Fibroblast of pulmonary artery (primary cell): ENCODE measurements around the gene CUL3.

Experiments
- DNase-seq: peaks from one replicate; pipeline ENCODE4 v3.0.0-alpha.2; 2010; ENCODE audit warnings: low read depth
- H3K4me3 ChIP-seq: replicated peaks from 2 replicates; pipeline ENCODE4 v1.5.1; 2011; ENCODE audit warnings: low read depth, mild to moderate bottlenecking, control low read depth, low read length, moderate library complexity
- TF ChIP-seq, protein P1 (sequence below): IDR thresholded peaks from 2 replicates; pipeline ENCODE4 v1.5.1; 2011; ENCODE audit warnings: mild to moderate bottlenecking, control low read depth, low read length, inconsistent platforms; ENCODE audit errors: missing control alignments

CUL3 gene

DNA sequence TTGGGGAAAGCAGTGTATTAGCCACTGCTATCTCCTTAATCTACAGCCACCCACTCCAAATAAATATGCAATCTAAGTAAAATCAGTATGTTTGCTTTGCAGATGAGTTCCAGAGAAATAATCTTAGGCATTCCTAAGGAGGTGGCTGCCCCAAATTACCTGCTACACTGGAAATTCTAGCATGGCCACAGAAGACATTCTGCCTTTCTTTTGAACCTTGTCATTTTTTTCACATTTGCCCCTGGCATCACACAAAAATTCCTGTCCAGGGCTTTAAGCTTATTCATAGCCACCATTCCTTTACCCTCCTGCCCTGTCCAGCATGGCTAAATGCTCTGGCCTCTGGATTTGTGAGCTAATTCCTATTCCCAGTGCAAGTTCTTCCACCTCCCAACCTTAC, 146.4 kb downstream of the CUL3 start:
- TF ChIP-seq, protein P1, sequence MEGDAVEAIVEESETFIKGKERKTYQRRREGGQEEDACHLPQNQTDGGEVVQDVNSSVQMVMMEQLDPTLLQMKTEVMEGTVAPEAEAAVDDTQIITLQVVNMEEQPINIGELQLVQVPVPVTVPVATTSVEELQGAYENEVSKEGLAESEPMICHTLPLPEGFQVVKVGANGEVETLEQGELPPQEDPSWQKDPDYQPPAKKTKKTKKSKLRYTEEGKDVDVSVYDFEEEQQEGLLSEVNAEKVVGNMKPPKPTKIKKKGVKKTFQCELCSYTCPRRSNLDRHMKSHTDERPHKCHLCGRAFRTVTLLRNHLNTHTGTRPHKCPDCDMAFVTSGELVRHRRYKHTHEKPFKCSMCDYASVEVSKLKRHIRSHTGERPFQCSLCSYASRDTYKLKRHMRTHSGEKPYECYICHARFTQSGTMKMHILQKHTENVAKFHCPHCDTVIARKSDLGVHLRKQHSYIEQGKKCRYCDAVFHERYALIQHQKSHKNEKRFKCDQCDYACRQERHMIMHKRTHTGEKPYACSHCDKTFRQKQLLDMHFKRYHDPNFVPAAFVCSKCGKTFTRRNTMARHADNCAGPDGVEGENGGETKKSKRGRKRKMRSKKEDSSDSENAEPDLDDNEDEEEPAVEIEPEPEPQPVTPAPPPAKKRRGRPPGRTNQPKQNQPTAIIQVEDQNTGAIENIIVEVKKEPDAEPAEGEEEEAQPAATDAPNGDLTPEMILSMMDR: no peak
- no peak for DNase-seq
- no peak overlapping the region for H3K4me3 ChIP-seq

DNA sequence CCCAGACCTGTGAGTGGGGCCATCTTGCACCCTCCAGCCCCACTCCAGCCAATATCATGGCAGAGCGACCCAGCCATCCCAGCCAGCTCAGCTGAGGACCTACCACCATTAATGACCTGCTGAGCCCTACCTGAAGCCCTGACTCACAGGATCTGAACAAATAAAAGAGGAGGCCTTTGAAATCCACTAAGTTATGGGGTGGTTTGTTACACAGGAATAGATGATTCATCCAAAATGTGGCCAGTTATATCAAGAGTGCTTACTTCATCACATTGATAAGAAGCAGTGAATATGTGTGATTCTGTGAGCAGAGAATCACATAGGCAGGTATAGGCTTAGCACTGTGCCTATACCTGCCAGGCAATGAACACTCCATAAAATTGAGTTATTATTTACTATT, 148.5 kb downstream of the CUL3 start:
- no peak overlapping the region for H3K4me3 ChIP-seq
- DNase-seq: no peak
- TF ChIP-seq, protein P1: no peak

DNA sequence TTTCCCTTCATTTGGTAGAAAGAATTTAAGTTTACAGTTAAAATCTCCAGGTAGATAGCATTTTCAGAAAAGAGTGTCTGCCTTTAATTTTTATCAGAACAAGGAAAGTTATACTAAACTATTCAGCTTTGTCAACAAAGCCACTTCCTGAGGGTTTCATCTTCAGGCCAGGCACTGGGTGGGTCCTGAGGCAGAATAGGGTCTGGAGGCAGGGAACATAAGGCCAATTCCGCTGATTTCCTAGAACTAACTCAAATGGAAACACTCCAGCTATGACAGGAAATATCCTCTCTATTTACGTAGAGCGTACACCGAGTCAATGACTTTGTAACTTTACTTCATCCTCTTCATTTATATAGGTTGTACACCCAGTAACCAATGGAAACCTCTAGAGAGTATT, 150.5 kb downstream of the CUL3 start:
- no peak overlapping the region for H3K4me3 ChIP-seq
- DNase-seq: no peak
- TF ChIP-seq, protein P1: no peak

DNA sequence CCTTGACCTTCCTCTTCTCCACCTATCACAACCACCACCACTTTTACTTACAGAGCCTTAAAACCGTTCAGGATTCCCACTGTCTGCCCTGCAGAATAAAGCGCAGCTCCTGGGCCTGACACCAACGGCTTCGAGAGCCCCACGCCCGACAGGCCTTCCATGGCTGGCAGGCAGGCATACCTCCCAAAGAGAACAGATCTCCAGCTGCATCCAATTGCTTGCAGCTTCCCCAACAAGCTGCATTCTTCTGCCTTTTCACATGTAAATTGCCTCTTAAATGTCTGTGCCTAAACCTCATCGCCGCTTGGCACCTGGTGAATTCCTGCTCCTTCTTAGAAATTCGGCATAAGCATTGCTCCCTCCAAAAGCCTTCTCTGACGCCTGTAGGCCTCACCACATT, 151.7 kb downstream of the CUL3 start:
- TF ChIP-seq, protein P1: no peak
- DNase-seq: no peak
- H3K4me3 ChIP-seq: no peak overlapping the region

DNA sequence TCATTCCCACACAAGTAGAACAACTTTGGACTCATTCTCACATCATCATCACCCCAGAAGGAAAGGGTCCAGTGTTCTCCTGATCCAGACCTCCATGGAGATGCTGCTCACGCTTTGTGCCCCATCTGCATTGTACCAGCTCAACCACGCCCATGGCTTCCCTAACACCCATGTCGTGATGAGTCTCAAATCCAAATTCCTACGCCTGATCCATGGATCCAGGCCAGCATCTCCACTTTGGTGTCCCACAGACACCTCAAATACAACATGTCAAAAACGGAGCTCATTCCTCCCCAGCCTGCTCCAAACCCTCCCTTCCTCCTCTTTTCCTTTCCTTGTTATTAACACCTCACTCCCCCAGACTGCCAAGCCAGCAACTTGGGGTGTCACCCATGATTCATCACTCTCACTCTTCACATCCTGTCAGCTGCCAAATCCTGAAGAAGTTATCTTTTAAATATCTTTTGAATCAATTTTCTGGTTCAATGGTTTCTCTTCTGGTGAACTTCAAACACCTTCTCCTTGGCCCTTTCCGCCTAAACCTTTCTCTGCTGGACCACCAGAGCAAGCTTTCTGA, 153.1 kb downstream of the CUL3 start:
- H3K4me3 ChIP-seq: no peak overlapping the region
- TF ChIP-seq, protein P1: no peak
- DNase-seq: no peak

DNA sequence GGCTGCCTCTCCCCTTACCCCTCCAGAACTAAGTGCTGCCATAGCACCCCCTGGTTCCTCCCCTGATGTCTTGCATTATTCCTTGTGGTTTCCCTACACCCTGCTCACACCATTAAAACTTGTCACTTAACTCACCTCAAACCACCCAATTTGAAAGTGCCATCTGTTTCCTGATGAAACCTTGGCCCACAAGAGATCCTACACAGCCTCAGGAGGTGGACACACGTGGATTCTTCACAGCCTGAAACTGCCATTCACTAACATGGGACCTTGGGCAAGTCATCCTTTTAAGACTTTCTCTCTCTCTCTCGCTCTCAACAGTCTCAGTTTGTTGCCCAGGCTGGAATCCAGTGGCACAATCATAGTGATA, 155.7 kb downstream of the CUL3 start:
- no peak overlapping the region for H3K4me3 ChIP-seq
- no peak for DNase-seq
- TF ChIP-seq, protein P1: no peak

DNA sequence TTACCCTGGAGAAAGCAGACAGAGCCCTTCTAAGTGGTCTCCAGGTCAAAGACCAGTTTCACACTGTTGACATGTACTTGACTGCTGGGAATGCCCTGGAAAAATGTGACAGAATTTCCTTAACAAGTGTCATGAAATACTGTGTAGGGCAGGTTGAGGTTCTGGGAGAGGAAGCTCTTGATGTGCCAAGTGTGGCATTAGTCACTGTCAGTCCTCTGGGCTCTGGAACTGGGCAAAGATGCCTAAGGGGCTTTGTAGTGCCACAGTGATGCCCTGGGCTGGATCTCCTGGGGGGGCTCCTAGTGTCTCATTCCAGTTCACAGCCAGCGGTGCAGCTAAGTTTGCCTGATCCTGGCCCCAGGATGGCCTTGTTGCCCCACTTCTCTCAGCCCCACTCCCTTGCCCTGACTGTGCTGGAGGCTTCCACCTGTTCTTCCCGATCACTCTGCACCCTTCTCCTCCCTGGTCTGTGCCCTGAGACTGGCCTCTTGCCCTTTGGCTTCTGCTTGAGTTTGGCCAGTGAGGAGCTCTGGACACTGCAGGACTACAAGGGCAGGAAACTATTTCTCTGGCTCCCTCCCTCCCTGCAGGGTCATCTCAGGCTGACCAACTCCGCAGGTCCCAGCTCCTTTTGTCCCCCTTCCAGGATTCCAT, 156.2 kb downstream of the CUL3 start:
- TF ChIP-seq, protein P1: no peak
- no peak overlapping the region for H3K4me3 ChIP-seq

More for the DNA sequence above, 156.2 kb downstream of the CUL3 start:
- DNase-seq: no peak
